Common myeloid progenitor, CD34-positive (primary cell): ENCODE measurements around the gene ZFP3.
"Not testable (repeated sequence)": the region's sequence is repeated elsewhere in the genome, so short reads cannot be mapped to it uniquely, and the experiment has no call there.

Experiments
- CTCF ChIA-PET: fragments of 350-600 bp; sonication (Branson Sonifier 250); formaldehyde crosslinking; loops from one replicate; lab custom pipeline; 2021; ENCODE audit warnings: antibody characterized with exemption; lab: Charles Lee
- POLR2A ChIA-PET: fragments of 350-600 bp; sonication (Branson Sonifier 250); formaldehyde crosslinking; loops from one replicate; lab custom pipeline; 2021; ENCODE audit warnings: antibody characterized with exemption; lab: Charles Lee
- DNase-seq, 3 donors: peaks; one replicate each; pipeline versions ENCODE4 v3.0.0 to v3.0.0-alpha.2; 2013
- H3K27ac ChIP-seq, 2 experiments: 1 replicate in 1 of 2; 2 replicates in 1 of 2; pipeline ENCODE4 v1.7.0; 2013; ENCODE audit warnings: inconsistent platforms in 2 of 2, low read length in 2 of 2, mild to moderate bottlenecking in 2 of 2, low read depth in 1 of 2, moderate library complexity in 1 of 2; ENCODE audit not compliant: severe bottlenecking in 2 of 2, insufficient read depth in 1 of 2, poor library complexity in 1 of 2
- H3K27me3 ChIP-seq, 5 experiments: replicated peaks in 2 of 5; 1 replicate in 3 of 5; 2 replicates in 2 of 5; pipeline versions ENCODE4 v1.6.1 to v1.7.0; 2013; ENCODE audit warnings: low read length in 4 of 5, mild to moderate bottlenecking in 2 of 5, moderate library complexity in 2 of 5, inconsistent platforms in 1 of 5; ENCODE audit not compliant: insufficient read depth in 5 of 5, control insufficient read depth in 4 of 5
- H3K36me3 ChIP-seq, 4 experiments: 1 replicate in 2 of 4; 2 replicates in 2 of 4; pipeline versions ENCODE4 v1.6.1 to v1.7.0; 2013; ENCODE audit warnings: low read length in 3 of 4, control low read depth in 1 of 4, mild to moderate bottlenecking in 1 of 4; ENCODE audit not compliant: control insufficient read depth in 4 of 4, insufficient read depth in 4 of 4
- H3K4me1 ChIP-seq, 4 experiments: 1 replicate in 3 of 4; 2 replicates in 1 of 4; pipeline versions ENCODE4 v1.6.1 to v1.7.1; 2013; ENCODE audit warnings: low read length in 3 of 4, mild to moderate bottlenecking in 3 of 4, control low read depth in 1 of 4, inconsistent platforms in 1 of 4, moderate library complexity in 1 of 4; ENCODE audit not compliant: control insufficient read depth in 4 of 4, insufficient read depth in 4 of 4; ENCODE audit errors: control extremely low read depth in 1 of 4
- H3K4me3 ChIP-seq, 7 experiments: 1 replicate in 4 of 7; 2 replicates in 3 of 7; pipeline versions ENCODE4 v1.5.1 to v1.7.0; 2013; ENCODE audit warnings: mild to moderate bottlenecking in 7 of 7, low read length in 6 of 7, moderate library complexity in 6 of 7, inconsistent platforms in 2 of 7, low read depth in 2 of 7, control low read depth in 1 of 7; ENCODE audit not compliant: insufficient read depth in 4 of 7, control insufficient read depth in 1 of 7; ENCODE audit errors: extremely low read depth in 1 of 7
- H3K9me3 ChIP-seq, 5 experiments: 1 replicate in 4 of 5; 2 replicates in 1 of 5; pipeline versions ENCODE4 v1.6.1 to v1.7.1; 2013; ENCODE audit warnings: low read length in 4 of 5, mild to moderate bottlenecking in 2 of 5, inconsistent platforms in 1 of 5, low read depth in 1 of 5, moderate library complexity in 1 of 5; ENCODE audit not compliant: control insufficient read depth in 4 of 5, insufficient read depth in 2 of 5; ENCODE audit errors: control extremely low read depth in 1 of 5
- WGBS: methylation state at CpG from one replicate; pipeline ENCODE4 v1.1.5; 2013; ENCODE audit not compliant: insufficient coverage; 5-methylcytosine and 5-hydroxymethylcytosine counted together

Gene ZFP3

DNA sequence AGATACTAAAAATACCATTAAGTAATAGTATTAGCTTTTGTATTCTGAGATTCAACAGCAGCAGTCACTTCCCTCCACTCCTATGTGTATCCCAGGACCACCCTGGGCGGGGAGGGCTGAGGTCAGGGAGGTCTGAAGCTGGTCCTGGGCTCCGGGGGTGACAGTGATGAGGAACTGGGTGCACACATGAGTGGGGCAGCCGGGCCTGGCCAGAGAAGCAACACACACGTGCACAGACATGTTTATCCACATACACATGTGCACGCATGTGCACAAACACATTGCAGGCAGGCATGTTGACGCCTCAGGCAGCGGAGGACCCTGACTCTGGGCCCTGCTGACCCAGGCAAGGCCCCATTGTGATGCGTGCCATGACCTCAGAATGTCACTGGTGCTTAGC, 50.1 kb downstream of the ZFP3 start:
- WGBS: 95% methylated on average over 7 of the region's 8 CpGs
- not testable (repeated sequence) for DNase-seq

DNA sequence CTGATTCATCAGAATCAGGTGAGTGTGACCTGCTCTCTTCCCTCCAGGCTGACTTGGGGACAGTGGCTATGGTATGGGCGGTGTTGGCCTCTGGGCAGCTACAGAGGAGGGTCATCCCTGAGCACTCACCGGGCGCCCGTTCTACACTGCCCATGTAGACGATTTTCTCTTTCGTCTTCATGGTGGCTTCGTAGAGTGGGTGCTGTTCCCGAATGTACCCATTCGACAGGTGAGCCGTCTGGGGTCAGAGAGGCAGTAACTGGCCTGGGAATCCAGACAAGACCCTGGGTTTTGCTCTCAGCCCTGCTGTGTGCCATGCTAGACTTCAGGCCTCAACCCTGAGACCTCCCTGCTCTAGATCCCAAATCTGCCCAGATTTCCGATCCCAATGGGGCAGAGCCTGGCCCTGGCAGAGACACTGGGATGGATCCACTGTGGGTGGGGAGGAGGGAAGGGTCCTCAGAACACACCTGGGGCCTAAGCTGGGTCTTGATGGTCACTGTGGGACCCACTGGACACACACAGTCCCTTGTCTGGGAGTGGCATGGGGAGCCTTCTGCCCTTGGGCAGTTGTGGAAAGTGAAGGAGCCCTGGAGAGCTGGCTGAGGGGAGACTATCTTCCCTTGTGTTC, 50.8 kb downstream of the ZFP3 start:
- no peaks in the 10 kb centered on the region for H3K4me1 ChIP-seq
- CTCF ChIA-PET: interaction anchor here (1.3 kb wide), 1 partner anchor 10 kb away, joined by 3 read pairs; no protein-coding TSS in a partner anchor
- H3K4me3 ChIP-seq: no peak overlapping the region
- peaks cover 0 to 7% (median 5%) of the 10 kb centered on the region in 5 experiments for H3K27me3 ChIP-seq
- no peaks in the 10 kb centered on the region for H3K9me3 ChIP-seq
- DNase-seq: no peak
- H3K36me3 ChIP-seq: no peaks in the 10 kb centered on the region
- POLR2A ChIA-PET: no interaction called here
- H3K27ac ChIP-seq: no peak overlapping the region
- 100% methylated on average over 10 of the region's 11 CpGs for WGBS

More for the DNA sequence above, 50.1 kb downstream of the ZFP3 start:
- H3K27me3 ChIP-seq: peaks cover 0 to 13% (median 11%) of the 10 kb centered on the region in 5 experiments
- H3K4me1 ChIP-seq, H3K27ac ChIP-seq, H3K36me3 ChIP-seq, POLR2A ChIA-PET, H3K9me3 ChIP-seq, H3K4me3 ChIP-seq: not testable (repeated sequence)
- CTCF ChIA-PET: interaction anchor here (1.3 kb wide), 1 partner anchor 10 kb away, joined by 3 read pairs; no protein-coding TSS in a partner anchor

DNA sequence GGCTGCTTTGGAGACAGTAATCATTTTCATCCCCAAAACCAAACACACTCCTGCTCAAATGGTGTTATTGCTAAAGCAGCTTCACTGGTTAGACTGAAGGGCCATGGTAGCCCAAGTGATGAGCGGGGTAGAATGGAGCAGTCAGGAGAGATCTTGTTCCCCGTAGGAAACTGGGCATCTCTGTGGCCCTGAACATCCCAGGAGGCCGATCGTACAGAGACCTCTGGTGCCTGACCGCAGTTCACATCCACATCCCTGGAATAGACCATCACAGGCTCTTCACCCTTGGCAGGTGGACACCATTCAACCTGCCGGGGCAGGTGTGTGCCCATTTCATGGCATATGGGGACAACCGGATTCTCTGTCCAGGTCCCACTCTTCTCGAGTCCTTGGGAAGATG, 51.5 kb downstream of the ZFP3 start:
- H3K4me3 ChIP-seq, H3K4me1 ChIP-seq, DNase-seq, CTCF ChIA-PET, POLR2A ChIA-PET, H3K27me3 ChIP-seq, H3K9me3 ChIP-seq, H3K36me3 ChIP-seq, H3K27ac ChIP-seq: not testable (repeated sequence)
- 99% methylated on average over 8 of the region's 8 CpGs for WGBS

DNA sequence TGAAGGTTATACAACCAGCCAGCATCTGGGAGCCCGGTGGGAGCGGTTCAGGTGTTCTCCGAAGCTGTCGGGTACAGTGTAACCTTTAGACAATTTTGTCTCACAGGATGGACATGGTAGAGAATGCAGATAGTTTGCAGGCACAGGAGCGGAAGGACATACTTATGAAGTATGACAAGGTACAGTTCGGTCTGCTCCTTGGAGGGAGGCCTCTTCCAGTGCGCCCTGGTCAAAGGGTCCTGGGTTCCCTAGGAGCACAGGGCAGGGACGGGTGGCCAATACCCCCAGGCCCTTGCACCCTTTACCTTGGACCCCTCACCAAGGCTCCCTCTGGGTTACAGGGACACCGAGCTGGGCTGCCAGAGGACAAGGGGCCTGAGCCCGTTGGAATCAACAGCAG, 52.0 kb downstream of the ZFP3 start:
- H3K9me3 ChIP-seq, CTCF ChIA-PET, H3K27me3 ChIP-seq, DNase-seq, H3K36me3 ChIP-seq, POLR2A ChIA-PET, H3K4me3 ChIP-seq, H3K4me1 ChIP-seq, H3K27ac ChIP-seq: not testable (repeated sequence)
- 98% methylated on average over 10 of the region's 10 CpGs for WGBS

DNA sequence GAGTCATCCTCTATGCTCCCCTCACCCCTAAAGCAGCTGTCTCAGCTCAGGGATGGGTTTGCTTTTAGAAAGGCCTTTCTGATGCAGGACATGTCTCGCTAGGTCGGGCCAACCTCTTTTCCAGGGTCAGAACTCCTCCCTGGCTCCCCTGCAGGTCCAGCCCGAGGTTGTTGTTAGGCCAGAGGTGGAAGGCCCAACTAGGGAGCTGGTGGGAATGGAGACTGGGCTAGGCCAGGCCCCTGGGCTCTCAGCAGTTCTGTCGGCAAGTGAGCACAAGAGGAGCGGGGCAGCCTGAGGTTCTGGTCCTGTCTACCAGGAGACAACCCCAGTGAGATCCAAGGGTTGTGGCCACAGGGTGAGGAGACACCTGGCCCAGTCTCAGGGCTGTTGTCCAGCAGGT, 52.4 kb downstream of the ZFP3 start:
- DNase-seq, H3K4me1 ChIP-seq, H3K4me3 ChIP-seq, CTCF ChIA-PET, POLR2A ChIA-PET, H3K27ac ChIP-seq, H3K36me3 ChIP-seq, H3K9me3 ChIP-seq, H3K27me3 ChIP-seq: not testable (repeated sequence)
- 100% methylated on average over 1 of the region's 5 CpGs for WGBS

DNA sequence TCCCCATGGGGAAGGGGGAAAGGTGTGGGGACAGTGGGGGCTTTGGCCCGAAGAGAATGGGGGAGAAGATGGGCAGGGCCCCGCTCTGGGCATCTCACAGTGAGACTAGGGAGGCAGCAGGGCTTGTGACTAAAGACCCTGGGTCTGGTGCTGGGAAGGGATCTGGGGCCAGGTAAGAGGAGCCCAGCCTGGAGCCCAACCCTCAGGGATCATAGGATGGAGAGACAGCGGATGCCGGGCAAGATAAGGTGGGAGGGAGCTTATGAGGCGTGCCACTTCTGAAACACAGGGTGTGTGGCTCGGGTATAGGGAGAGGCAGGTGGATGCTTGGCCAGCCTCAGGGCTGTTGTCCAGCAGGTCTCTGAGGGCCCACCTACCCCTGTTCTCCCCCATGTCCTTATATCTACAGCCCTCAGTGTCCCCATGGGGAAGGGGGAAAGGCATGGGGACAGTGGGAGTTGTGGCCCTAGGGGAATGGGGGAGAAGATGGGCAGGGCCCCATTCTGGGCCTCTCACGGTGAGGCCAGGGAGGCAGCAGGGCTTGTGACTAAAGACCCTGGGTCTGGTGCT, 53.0 kb downstream of the ZFP3 start:
- Histone ChIP-seq H3K9me3 (no peaks in the 10 kb centered on the region), H3K36me3 (no peaks in the 10 kb centered on the region), H3K27ac (no peak overlapping the region), H3K4me1 (no peaks in the 10 kb centered on the region), H3K27me3 (peaks cover 0 to 1% (median 0%) of the 10 kb centered on the region in 5 experiments), H3K4me3 (no peak overlapping the region)
- 100% methylated on average over 5 of the region's 7 CpGs for WGBS
- CTCF ChIA-PET: no interaction called here
- POLR2A ChIA-PET: no interaction called here
- DNase-seq: no peak

DNA sequence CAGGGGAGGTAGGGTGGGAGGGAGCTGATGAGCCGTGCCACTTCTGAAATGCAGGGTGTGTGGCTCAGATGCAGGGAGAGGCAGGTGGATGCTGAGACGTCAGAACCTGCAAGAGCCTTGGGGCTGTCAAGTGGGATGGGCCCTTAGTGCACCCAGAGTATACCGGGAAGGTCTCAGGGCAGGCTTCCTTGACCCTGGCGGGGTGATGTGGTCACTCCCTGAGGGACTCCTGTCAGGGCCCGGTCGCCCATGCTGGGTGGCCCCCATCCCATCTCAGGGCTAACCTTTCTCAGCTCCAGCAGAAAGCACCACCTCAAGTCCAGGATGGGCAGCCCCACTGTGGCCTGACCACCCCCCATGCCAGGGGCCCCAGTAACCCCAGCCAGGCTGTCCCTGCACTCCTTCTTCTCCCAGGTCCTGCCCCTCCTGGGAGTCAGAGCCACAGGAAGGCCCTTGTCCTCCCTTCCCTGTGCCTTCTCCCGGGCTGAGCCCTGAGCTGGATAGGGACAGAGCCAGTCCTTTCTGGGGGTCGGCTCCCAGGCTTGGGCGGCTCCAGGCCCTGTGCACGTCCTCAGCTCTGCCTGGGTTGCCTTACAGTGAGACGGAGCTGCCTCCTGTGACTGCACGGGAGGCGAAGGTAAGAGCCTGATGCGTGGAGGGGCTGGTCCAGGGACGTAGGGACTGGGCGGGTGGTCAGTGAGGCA, 53.7 kb downstream of the ZFP3 start:
- CTCF ChIA-PET, H3K4me1 ChIP-seq, H3K36me3 ChIP-seq, POLR2A ChIA-PET, H3K27me3 ChIP-seq, H3K27ac ChIP-seq, DNase-seq, H3K9me3 ChIP-seq, H3K4me3 ChIP-seq: not testable (repeated sequence)
- WGBS: 93% methylated on average over 15 of the region's 16 CpGs
